NCI-H526 (cell line): ENCODE measurements around the gene TYR.
"Not testable (repeated sequence)": the region's sequence is repeated elsewhere in the genome, so short reads cannot be mapped to it uniquely, and the experiment has no call there.

Source experiments
- DNase-seq, 2 experiments: peaks; one replicate each; lab custom pipeline; 2025; lab: John Stamatoyannopoulos, UW

The TYR gene

DNA sequence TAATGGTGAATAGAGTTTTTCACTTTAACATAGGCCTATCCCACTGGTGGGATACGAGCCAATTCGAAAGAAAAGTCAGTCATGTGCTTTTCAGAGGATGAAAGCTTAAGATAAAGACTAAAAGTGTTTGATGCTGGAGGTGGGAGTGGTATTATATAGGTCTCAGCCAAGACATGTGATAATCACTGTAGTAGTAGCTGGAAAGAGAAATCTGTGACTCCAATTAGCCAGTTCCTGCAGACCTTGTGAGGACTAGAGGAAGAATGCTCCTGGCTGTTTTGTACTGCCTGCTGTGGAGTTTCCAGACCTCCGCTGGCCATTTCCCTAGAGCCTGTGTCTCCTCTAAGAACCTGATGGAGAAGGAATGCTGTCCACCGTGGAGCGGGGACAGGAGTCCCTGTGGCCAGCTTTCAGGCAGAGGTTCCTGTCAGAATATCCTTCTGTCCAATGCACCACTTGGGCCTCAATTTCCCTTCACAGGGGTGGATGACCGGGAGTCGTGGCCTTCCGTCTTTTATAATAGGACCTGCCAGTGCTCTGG is at the start of gene TYR:
Gene TYR (plus strand): TSS at position 185 of the 541 bp plus-strand sequence. CDS start 79 bp downstream, at position 264.
- DNase-seq, result no peak

DNA sequence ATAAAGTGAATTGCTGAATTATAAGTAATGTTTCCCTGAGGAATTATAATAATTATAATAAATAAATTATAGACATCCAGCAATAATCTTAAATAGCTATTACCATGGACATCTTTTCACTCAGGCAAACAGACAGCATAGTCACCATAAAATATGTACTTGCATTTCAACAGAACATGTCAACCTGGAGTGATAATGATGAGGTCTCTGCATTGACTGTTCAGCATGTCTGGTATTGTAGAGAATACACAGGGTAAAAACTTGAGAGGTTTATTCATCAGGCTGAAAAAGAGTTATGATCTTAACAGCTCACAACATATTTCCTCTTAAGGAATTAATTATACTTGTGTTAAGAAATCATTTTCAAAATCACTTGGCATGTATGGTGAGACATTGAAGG is 41.1 kb upstream of the TYR start:
- no peak for DNase-seq

DNA sequence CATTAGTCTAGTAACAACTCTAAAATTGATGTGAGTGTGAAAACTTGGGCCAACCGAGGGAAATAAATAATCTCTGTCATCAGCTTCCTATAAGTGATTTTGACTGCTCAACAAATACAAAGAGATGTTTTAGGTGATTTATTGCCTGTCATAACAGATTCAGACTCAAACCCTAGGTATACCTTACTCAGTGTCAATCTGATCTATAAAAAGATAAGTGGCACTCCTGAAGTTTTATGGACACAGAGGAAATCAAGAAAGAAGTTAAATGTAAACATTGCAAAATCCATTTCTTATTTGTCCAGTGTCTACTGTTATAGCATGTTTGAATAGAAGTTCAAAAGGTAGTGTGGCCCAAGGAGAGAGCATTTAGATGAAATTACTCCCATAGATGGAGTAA is 30.4 kb upstream of the TYR start:
- DNase-seq, result no peak

DNA sequence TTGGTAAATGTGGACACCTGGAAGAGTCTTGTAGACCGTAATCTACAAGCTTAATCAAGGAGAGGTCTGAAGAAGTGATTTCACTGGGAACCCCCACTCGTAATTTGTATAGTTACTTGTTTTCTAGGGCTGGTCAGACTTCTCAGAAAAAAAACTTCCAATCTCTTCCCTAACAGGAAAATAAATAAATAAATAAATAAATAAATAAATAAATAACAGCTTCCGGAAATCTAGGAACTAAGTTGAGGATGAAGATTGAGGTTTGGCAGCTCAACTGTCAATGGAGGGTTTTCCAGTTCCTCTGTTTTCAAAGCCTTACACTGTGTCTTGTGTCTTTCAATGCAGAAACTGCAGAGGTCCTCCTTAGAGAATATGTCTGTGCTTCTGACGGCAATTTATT is 17.7 kb upstream of the TYR start:
- DNase-seq, result no peak

DNA sequence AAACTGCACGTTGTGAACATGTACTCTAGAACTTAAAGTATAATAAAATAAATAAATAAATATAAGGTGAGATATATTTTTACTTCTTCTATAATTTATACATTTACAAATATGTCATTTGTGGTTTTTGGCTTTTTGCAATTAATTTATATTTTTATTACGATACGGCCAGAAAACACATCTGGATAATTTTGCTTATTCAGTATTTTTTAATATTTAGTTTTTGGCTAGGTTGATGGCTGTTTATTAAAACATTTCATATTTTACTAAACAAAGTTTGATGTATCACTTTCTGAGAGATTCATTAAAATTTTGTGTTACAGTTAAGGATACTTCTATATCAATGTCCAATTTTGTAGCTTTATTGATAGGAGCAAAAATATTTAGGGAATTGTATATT is 15.7 kb upstream of the TYR start:
- no peak for DNase-seq

DNA sequence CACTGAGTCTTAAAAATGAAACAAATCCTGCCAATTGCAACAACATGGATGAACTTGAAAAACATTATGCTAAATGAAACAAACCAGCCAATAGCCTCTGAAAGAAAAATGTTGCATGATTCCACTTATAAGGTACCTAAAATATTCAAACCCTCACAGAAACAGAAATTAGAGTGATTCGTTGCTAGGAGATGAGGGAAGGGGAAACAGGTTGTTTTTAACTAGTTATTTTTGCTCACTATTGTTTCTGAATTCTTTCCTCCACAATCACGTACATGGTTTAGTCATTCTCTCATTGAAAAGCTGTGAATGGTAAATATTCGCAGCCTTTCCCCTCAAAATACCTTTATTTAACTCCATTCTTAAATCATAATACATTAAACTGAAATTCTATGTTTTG is 14.0 kb upstream of the TYR start:
- DNase-seq, result no peak

DNA sequence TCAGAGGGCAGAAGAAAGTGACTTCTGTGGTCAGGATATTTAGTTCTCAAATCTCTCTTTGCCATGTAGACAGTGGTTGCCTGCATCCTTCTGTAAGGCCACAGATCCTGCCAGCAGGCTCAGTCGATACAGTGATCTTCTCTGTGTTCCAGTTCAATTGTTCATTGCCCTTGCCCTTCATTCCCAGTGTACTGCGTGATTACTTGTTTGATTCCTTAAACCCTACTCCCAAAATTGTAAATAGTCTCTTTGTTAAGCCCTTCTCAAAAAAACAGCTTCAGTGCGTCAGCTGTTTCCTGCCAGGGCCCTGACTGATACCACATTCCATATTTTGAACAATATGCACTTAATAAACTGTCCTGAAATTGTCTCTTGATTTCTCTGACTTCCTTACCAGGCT is 9.3 kb upstream of the TYR start:
- DNase-seq, result no peak

DNA sequence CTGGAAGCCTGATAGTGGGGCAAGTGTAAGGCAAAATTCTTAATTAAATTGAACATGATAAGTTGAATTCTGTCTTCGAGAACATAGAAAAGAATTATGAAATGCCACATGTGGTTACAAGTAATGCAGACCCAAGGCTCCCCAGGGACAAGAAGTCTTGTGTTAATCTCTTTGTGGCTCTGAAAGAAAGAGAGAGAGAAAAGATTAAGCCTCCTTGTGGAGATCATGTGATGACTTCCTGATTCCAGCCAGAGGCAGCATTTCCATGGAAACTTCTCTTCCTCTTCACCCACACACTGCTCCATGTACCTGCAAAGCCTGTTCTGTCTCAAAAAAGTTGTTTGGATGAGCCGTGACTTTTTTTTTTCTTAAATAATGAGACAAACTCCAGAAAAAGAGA is 1.9 kb upstream of the TYR start:
- no peak for DNase-seq

DNA sequence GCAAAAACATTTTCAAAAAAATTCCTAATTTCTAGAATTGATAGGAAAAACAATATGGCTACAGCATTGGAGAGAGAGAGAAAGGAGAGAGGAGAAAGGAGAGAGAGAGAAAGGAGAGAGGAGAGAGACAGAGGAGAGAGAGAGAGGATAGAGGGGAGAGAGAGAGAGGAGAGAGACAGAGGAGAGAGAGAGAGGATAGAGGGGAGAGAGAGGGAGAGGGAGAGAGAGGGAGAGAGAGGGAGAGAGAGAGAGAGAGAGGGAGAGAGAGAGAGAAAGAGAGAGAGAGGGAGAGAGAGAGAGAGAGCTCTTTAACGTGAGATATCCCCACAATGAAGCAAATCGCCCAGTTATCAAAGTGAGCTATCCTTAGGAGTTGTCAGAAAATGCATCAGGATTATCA is 737 bp upstream of the TYR start:
- DNase-seq, result no peak

DNA sequence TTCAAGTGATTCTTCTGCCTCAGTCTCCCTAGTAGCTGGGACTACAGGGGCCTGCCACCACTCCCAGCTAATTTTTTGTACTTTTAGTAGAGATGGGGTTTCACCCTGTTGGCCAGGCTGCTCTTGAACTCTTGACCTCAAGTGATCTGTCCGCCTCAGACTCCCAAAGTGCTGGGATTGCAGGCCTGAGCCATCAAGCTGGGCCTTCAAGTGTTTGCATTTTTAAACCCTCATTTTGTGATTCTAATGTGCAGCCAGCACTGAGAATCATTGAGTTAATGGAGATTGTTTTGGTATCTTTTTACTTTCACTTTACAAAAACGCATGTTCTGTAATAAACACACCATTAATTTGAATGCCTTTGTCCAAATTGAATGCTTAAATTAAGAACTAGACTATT is 3.4 kb downstream of the TYR start:
- no peak for DNase-seq

DNA sequence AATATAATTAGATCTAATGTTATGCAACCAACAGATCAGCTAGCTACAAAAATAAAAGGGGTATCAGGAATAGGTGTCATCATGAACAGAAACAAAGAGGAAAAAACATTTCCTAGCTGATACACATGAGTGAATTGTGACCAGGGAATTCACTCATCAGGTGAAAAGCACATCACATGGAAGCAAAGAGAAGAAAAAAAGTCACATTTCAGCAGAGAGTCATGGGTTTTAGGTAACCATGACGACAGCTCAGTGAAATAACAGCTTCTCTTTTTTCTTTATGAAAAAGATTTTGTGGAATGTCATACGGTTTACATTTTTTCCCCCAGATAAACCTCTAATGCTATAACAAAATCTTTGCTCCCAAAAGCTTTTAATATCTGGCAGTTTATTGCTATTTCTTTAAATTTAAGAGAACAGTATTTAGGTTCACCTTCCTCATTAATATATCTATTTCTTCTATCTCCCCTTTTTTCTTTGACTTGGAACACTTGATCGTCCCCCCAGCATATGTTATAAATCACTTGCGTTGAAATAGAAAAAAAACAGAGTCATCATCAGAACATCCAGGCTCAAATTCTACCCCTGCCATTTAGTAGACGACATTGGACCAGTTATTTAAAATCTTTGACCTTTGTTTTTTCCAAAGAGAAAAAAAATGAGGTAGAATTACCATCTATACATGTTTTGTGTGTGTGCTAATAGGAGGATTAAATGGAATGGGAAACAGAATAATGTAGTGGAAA is 5.3 kb downstream of the TYR start:
- DNase-seq, result no peak

DNA sequence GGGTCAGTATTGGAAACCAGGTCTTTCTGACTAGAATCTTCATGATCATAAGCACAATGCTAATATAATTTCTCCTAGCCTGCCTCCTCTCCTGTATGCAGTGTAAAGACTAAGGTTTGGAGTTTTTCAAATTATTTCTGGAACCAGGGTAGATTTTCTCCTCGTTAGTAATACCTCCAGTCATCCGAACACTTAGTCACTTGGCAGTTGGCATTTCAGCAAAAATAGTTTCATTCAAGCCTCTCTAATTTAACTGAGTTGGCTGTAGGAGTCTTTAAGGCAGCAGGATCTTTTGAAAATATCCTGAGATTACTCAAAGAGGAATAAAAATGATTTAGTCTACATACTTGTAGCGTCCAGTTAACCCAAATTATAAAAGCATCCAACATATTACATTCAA is 6.3 kb downstream of the TYR start:
- DNase-seq, result no peak

DNA sequence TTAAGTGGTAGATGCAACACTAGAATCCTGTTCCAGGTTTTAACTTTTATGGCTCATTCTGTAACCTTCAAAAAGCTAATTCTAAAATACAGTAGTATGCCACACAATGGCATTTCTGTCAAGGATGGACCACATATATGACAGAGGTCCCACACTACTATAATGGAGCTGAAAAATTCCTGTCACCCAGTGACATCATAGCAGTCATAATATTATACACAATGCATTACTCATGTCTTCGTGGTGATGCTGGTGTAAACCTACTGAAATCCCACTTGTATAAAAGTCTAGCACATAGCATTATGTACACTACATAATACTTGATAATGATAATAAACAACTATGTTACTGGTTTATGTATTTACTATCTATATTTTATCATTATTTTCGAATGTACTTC is 12.1 kb downstream of the TYR start:
- DNase-seq, result no peak

DNA sequence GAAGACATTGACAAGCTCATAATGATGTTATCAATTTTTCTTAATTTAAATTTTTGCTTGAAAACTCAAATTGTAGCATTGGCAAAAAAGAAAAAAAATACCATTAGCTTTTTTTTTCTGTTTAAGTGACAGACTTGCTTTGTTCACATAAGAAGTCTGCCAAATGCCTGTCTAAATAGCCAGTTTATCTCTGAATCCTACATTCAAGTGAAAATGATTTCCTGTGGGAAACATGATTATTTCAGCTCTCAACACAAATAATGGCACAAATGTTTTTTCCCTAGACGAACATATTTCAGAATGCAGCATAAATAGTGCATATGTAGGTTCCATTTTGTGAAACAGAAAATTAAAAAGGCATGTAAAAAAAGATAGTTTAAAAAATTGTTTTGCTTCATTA is 23.5 kb downstream of the TYR start:
- no peak for DNase-seq

DNA sequence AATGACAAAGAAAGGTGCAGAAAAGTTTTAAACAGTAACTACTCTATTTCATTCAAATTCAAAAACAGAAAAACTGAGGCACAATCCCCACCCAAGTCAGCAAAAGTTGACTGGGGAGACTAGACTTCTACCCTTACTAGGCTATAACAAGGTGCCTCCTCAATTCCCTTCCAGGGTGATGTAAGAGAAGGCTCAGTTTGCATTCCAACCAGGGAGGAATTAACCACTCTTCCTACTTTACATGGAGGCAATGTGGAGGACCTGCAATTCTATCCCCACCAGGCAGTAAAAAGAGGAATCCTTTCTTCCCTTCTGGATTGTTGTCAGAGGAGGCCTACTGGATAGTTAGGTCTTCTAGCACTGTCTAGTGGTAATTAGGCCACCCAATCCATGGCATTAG is 26.1 kb downstream of the TYR start:
- DNase-seq, result no peak

DNA sequence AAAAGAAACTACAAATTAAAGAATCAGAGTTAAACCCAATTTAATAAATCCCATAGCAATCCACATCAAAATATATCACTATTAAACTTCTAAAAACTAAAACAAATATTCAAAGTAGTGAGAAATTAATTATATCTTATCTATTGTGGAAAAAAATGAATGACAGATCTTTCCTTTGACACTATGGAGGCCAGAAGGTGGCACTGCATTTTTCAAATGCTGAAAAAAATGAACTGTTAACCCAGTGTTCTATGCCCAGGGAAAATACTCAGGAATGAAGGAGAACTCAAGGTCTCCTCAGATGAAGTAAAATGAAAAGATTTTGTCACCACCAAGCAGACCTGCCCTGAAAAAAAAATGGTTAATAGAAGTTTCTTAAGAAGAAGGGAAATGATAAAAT is 27.7 kb downstream of the TYR start:
- DNase-seq, result no peak

DNA sequence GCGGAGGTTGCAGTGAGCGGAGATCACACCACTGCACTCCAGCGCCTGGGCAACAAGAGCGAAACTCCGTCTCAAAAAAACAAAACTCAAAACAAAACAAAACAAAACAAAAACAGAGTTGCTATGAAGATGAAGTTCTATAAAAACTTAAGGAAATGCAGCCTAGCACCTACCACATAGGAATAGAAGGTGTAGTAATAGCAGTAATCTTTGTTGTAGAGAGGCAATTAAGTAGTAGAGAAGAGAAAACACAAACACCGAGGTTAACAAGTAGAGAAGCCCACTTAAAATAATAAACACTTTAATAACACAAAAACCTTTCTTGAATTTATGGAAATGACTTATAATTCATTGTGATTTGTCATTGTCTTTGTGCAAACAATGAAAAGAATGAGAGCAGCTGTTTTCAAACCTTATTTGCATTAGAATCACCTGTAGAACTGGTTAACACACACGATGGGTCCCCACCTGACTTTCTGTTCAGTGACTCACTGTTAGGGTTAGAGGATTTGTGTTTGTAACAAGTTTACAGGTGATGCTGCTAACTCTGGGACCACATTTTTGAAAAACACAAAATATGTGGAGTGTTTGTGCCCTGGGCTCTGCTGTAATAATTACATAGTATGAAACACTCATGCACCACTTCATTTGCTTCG is 43.1 kb downstream of the TYR start:
- DNase-seq, result peak; percentile 51 to 82

DNA sequence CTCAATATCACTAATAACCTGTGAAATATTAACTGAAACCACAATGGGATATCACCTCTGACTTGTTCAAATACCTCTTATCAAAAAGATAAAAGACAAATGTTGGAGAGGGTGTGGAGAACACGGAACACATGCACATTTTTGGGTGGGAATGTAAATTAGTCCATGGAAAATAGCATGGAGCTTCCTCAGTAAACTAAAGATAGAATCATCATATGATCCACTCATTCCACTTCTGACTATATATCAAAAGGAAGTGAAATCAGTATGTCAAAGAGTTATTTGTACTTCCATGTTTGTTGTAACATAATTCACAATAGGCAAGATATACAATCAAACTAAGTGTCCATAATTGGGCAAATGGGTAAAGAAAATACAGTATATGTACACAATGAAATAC is 57.4 kb downstream of the TYR start:
- no peak for DNase-seq

DNA sequence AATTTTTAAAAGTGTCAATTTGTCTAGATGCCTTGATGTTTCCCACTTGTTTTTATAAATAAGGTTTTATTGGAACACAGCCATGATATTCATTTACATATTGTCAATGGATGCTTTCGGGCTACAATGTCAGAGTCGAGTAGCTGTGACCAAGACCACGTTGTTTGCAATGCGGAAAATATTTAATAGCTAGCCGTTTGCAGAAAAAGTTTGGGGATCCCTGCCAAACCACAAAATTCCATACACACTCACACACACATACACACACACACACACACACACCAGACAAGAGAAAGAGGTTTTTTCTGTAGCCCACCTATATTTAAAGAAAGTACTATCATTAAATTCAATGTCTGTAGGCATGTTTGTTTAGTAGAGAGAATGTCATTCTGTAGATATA is 58.3 kb downstream of the TYR start:
- DNase-seq, result no peak

DNA sequence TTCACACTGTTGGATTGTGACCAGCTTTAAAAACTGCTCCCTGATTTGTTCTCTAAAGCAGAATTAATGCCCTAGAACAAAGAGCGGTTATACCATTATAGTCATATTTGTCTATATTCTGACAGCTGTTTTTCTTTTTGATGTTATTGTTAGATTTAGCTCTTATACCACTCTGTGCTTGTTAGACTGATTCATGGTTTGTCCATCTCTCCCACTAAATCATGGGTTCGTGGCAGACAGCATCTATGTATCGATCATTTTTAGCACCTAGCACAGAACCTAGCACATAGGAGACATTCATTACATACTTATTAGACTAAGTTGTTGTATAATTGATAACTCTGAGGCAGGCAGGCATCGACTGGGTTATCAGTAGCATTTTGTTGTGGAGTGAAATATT is 69.3 kb downstream of the TYR start:
- not testable (repeated sequence) for DNase-seq

DNA sequence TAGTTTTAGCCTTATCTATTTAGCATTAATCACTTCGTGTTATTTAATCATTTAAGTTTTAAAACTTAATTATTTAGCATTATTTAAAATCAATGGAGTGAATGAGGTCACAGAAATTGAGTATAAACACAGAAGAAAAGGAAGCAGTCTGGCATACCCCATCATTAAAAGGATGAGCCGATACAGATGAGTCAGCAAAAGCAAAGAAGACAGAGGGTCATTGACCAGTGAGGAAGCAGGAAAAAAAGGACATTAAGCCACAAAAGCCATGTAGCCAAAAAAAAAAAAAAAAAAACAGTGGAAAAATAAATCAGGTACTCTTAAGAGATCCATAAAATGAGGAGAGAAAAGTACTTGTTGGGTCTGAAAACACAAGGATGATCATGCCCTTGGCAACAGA is 71.5 kb downstream of the TYR start:
- DNase-seq, result no peak

DNA sequence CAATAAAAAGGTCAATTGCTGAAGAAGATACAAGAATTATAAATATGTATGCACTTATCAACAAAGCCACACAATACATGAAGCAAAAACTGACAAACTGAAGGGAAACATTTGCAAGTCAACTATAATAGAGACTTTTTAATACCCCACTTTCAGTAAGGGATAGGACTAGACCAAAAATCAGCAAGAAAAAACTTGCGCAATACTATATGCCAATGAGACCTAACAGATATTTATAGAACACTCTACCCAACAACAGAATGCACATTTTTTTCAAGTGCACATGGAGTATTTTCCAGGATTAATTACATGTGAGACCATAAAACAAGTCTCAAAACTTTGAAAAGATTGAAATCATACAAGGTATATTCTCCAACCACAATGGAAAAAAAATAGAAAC is 83.8 kb downstream of the TYR start:
- DNase-seq, result not testable (repeated sequence)

DNA sequence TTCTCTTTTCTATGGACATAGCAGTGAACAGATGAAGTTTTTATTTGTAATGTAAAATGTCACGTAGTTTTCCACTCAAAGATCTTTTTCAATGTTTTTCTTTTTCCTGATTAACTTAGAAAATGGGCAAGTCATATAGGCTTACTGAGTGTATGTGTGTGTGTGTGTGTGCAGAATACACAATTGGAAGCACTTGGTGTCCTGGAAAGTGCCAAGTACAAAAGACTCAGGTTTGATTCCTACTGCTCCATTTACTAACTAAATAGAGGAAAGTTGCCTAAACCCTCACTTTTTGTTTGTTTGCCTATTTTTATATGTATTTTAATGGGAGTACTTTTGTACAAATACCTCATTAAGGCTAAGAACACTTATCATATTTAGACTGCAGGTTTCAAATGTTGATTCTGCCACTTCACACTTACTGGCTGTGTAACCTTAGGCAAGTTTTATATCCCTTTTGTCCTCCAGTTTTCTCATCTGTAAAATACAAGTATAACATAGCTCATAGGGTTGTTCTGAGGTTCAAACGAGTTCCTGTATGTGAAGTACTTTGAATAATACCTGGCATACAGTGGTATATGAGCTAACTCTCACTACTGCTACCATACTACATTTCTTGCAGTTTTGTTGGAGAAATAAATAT is 90.1 kb downstream of the TYR start:
- DNase-seq, result no peak
